Measurements from ENCODE around the gene FRMD4A.

GRCh38 chr10:14196113-14196512, 134.6 kb downstream of the FRMD4A start:
- TF ChIP-seq POLR2A (IDR thresholded peaks at IDR 0.05) = no peak
- TF ChIP-seq, protein P1, sequence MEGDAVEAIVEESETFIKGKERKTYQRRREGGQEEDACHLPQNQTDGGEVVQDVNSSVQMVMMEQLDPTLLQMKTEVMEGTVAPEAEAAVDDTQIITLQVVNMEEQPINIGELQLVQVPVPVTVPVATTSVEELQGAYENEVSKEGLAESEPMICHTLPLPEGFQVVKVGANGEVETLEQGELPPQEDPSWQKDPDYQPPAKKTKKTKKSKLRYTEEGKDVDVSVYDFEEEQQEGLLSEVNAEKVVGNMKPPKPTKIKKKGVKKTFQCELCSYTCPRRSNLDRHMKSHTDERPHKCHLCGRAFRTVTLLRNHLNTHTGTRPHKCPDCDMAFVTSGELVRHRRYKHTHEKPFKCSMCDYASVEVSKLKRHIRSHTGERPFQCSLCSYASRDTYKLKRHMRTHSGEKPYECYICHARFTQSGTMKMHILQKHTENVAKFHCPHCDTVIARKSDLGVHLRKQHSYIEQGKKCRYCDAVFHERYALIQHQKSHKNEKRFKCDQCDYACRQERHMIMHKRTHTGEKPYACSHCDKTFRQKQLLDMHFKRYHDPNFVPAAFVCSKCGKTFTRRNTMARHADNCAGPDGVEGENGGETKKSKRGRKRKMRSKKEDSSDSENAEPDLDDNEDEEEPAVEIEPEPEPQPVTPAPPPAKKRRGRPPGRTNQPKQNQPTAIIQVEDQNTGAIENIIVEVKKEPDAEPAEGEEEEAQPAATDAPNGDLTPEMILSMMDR (IDR thresholded peaks at IDR 0.05) = no peak
